ENCODE results near the gene ITPR1. TPM values are rescaled to one million over a fixed set of nuclear protein-coding genes. Genes with fewer than 3 reads are reported as not detected.

Gene ITPR1
- total and polyA plus RNA-seq, 10 of the 15 experiments (the other 5 are each of a cell fraction or from before 2014, with no cell fraction given) = 12.2 to 239 (median 28.4) TPM

GRCh38 chr3:4794331-4794730 is 301.2 kb downstream of the ITPR1 start:
- H3K9me3 ChIP-seq (replicated peaks; ENCODE audit: control insufficient read depth, insufficient read depth, low read length) = no peaks in the 10 kb centered on the region
- BruUV-seq (replicated peaks) = no TSS peak
- peaks cover 13 to 17% of the 10 kb centered on the region in 2 experiments for H3K36me3 ChIP-seq (ENCODE audit: control insufficient read depth in 2 of 2, insufficient read depth in 2 of 2, low read length in 1 of 2)
- CTCF ChIA-PET = interaction anchor here (3.5 kb wide), 1 partner anchor 82 kb away, joined by 19 read pairs; no protein-coding TSS in a partner anchor
- no peak for TF ChIP-seq CHD2 (IDR thresholded peaks at IDR 0.05; ENCODE audit: borderline replicate concordance, low read depth, low read length)
- no peak for TF ChIP-seq FOS (IDR thresholded peaks at IDR 0.05; ENCODE audit: borderline replicate concordance, extremely low read depth, insufficient read length)
- no peaks in the 10 kb centered on the region for H4K20me1 ChIP-seq (ENCODE audit: control insufficient read depth, insufficient read depth)
- H3K27me3 ChIP-seq (replicated peaks in 1 of 2; ENCODE audit: control insufficient read depth in 2 of 2, insufficient read depth in 2 of 2, low read length in 1 of 2) = no peaks in the 10 kb centered on the region
- SMC1A ChIA-PET (ENCODE audit: uncharacterized antibody, unreplicated experiment) = no interaction called here
- no peaks in the 10 kb centered on the region for H3K4me1 ChIP-seq (ENCODE audit: control insufficient read depth, insufficient read depth, low read length)
- no peak for DNase-seq (ENCODE audit: low read depth, low spot score)
- no peak for ATAC-seq
- POLR2A ChIA-PET = no interaction called here
- no peak overlapping the region for H3K27ac ChIP-seq (ENCODE audit: control insufficient read depth, insufficient read depth)
- H3K79me2 ChIP-seq (ENCODE audit: control insufficient read depth, insufficient read depth, low read length) = no peaks in the 10 kb centered on the region
- H3K4me2 ChIP-seq (ENCODE audit: control insufficient read depth, insufficient read depth) = no peak overlapping the region
- RAD21 ChIA-PET (ENCODE audit: unreplicated experiment) = no interaction called here
- no peak overlapping the region for H2AFZ ChIP-seq (ENCODE audit: control insufficient read depth, low read depth, low read length)
- in situ Hi-C loops (cut with MboI) (no loop called here), intact Hi-C loops (cut with micrococcal nuclease; ENCODE audit: unreplicated experiment) (no loop called here)
- no peak overlapping the region for H3K9ac ChIP-seq (ENCODE audit: control insufficient read depth, insufficient read depth, low read length)
- WGBS (ENCODE audit: insufficient coverage, insufficient replicate concordance, low lambda C conversion rate, missing lambda C conversion rate) = 91% methylated on average over 7 of the region's 7 CpGs
- FAIRE-seq = no peak
- H3K4me3 ChIP-seq = no peak overlapping the region

DNA sequence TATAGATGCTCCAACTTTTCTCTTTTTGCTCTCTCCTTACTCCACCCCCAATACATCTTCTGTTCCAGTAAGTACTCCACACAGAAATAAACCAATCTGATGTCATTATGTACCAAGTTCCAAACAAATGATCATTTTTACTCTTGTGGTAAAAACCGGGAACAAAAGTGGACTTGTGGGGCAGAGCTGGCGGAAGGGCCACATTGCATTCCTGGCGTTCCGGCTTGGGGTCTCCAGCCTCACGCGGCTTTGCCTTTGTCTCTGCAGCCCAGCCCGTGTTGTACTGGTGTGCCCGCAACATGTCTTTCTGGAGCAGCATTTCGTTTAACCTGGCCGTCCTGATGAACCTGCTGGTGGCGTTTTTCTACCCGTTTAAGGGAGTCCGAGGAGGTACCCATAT is 301.6 kb downstream of the ITPR1 start:
- in situ Hi-C loops (cut with MboI) = no loop called here
- H3K4me2 ChIP-seq (ENCODE audit: control insufficient read depth, insufficient read depth) = no peak overlapping the region
- DNase-seq (ENCODE audit: low read depth, low spot score) (no peak), ATAC-seq (no peak), FAIRE-seq (no peak)
- H4K20me1 ChIP-seq (ENCODE audit: control insufficient read depth, insufficient read depth) = no peaks in the 10 kb centered on the region
- no peak overlapping the region for H3K27ac ChIP-seq (ENCODE audit: control insufficient read depth, insufficient read depth)
- SMC1A ChIA-PET (ENCODE audit: uncharacterized antibody, unreplicated experiment) = interaction anchor here (0.9 to 1.8 kb wide), 6 partner anchors 15 to 263 kb away, joined by 3 to 13 read pairs (median 3); no protein-coding TSS in a partner anchor
- H3K36me3 ChIP-seq (ENCODE audit: control insufficient read depth in 2 of 2, insufficient read depth in 2 of 2, low read length in 1 of 2) = peaks cover 13 to 16% of the 10 kb centered on the region in 2 experiments
- 99% methylated on average over 13 of the region's 13 CpGs for WGBS (ENCODE audit: insufficient coverage, insufficient replicate concordance, low lambda C conversion rate, missing lambda C conversion rate)
- intact Hi-C loops (cut with micrococcal nuclease; ENCODE audit: unreplicated experiment) = no loop called here
- CTCF ChIA-PET = interaction anchor here (1.1 to 3.5 kb wide), 3 partner anchors 83 to 233 kb away, joined by 4 to 19 read pairs (median 4); no protein-coding TSS in a partner anchor
- H3K27me3 ChIP-seq (replicated peaks in 1 of 2; ENCODE audit: control insufficient read depth in 2 of 2, insufficient read depth in 2 of 2, low read length in 1 of 2) = no peaks in the 10 kb centered on the region
- POLR2A ChIA-PET = interaction anchor here (1.0 kb wide), 1 partner anchor 17 kb away, joined by 3 read pairs; no protein-coding TSS in a partner anchor
- no peaks in the 10 kb centered on the region for H3K4me1 ChIP-seq (ENCODE audit: control insufficient read depth, insufficient read depth, low read length)
- RAD21 ChIA-PET (ENCODE audit: unreplicated experiment) = interaction anchor here (1.7 to 2.2 kb wide), 2 partner anchors 12 to 83 kb away, joined by 6 to 7 read pairs; no protein-coding TSS in a partner anchor
- no peak overlapping the region for H3K4me3 ChIP-seq
- no peak overlapping the region for H2AFZ ChIP-seq (ENCODE audit: control insufficient read depth, low read depth, low read length)
- no peaks in the 10 kb centered on the region for H3K79me2 ChIP-seq (ENCODE audit: control insufficient read depth, insufficient read depth, low read length)
- BruUV-seq (replicated peaks) = no TSS peak
- H3K9ac ChIP-seq (ENCODE audit: control insufficient read depth, insufficient read depth, low read length) = no peak overlapping the region
- no peaks in the 10 kb centered on the region for H3K9me3 ChIP-seq (replicated peaks; ENCODE audit: control insufficient read depth, insufficient read depth, low read length)
- TF ChIP-seq, protein P1, sequence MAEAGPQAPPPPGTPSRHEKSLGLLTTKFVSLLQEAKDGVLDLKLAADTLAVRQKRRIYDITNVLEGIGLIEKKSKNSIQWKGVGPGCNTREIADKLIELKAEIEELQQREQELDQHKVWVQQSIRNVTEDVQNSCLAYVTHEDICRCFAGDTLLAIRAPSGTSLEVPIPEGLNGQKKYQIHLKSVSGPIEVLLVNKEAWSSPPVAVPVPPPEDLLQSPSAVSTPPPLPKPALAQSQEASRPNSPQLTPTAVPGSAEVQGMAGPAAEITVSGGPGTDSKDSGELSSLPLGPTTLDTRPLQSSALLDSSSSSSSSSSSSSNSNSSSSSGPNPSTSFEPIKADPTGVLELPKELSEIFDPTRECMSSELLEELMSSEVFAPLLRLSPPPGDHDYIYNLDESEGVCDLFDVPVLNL (IDR thresholded peaks at IDR 0.05; ENCODE audit: low read depth, low read length) = no peak
- TF ChIP-seq TAF1 (IDR thresholded peaks at IDR 0.05; ENCODE audit: borderline replicate concordance, low read depth, low read length) = no peak
- no peak for TF ChIP-seq MYC (IDR thresholded peaks at IDR 0.05; ENCODE audit: insufficient read depth, insufficient read length, insufficient replicate concordance, low read length, severe bottlenecking)
- no peak for TF ChIP-seq RB1 (IDR thresholded peaks at IDR 0.05; ENCODE audit: borderline replicate concordance)
- TF ChIP-seq RELA (IDR thresholded peaks at IDR 0.05; ENCODE audit: borderline replicate concordance, partially characterized antibody) = no peak
- TF ChIP-seq SRF (IDR thresholded peaks at IDR 0.05; ENCODE audit: low read depth in 2 of 2, low read length in 2 of 2) = no peak
- no peak for TF ChIP-seq EED (IDR thresholded peaks at IDR 0.05; ENCODE audit: low read depth)
- no peak for TF ChIP-seq ZSCAN29 (IDR thresholded peaks at IDR 0.05)
- TF ChIP-seq, protein P2, sequence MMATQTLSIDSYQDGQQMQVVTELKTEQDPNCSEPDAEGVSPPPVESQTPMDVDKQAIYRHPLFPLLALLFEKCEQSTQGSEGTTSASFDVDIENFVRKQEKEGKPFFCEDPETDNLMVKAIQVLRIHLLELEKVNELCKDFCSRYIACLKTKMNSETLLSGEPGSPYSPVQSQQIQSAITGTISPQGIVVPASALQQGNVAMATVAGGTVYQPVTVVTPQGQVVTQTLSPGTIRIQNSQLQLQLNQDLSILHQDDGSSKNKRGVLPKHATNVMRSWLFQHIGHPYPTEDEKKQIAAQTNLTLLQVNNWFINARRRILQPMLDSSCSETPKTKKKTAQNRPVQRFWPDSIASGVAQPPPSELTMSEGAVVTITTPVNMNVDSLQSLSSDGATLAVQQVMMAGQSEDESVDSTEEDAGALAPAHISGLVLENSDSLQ (IDR thresholded peaks at IDR 0.05) = no peak
- no peak for TF ChIP-seq TCF7 (IDR thresholded peaks at IDR 0.05; ENCODE audit: borderline replicate concordance)

Data from GM12878 (cell line).